GM12873 (cell line): ENCODE results near the gene RUNX3.

ENCODE experiments used
- CTCF ChIP-seq: IDR thresholded peaks from 2 replicates; pipeline ENCODE4 v1.5.1; 2012; ENCODE audit warnings: low read depth, mild to moderate bottlenecking, moderate library complexity, low read length, control low read depth; ENCODE audit not compliant: insufficient read depth; ENCODE audit errors: missing control alignments

Gene RUNX3

GRCh38 chr1:24858277-24858676 is 71.8 kb downstream of the RUNX3 start:
- no peak for TF ChIP-seq CTCF

GRCh38 chr1:24857507-24858133 is 72.5 kb downstream of the RUNX3 start:
- peak; percentile 34 for TF ChIP-seq CTCF

GRCh38 chr1:24856787-24857506 is 73.1 kb downstream of the RUNX3 start:
- TF ChIP-seq CTCF: no peak

GRCh38 chr1:24855474-24855873 is 74.6 kb downstream of the RUNX3 start:
- no peak for TF ChIP-seq CTCF

GRCh38 chr1:24853649-24854048 is 76.4 kb downstream of the RUNX3 start:
- no peak for TF ChIP-seq CTCF

- TF ChIP-seq CTCF: no peak
Observed at GRCh38 chr1:24850328-24850920, 79.7 kb downstream of the RUNX3 start.

- TF ChIP-seq CTCF: peak; percentile 63
Observed at GRCh38 chr1:24849672-24850295, 80.3 kb downstream of the RUNX3 start.
